Lung (tissue), 12 donors: Measurements from ENCODE around the gene PELI1. TPM values are rescaled to one million over a fixed set of nuclear protein-coding genes. Genes with fewer than 3 reads are reported as not detected.

ENCODE experiments used
- ATAC-seq: fragments of 200-7000 bp; cut with Tn5 transposase; one replicate; pipeline ENCODE4 v1.9.1; 2020; ENCODE audit warnings: moderate number of reproducible peaks; ENCODE audit not compliant: insufficient read depth, low FRiP score
- DNase-seq, 3 donors: peaks; one replicate each; pipeline ENCODE4 v3.0.0-alpha.2; 2013 to 2017
- H3K27ac ChIP-seq, 2 donors: one replicate each; pipeline ENCODE4 v1.5.1; 2013; ENCODE audit warnings: mild to moderate bottlenecking in 2 of 2, moderate library complexity in 2 of 2, control low read depth in 1 of 2, inconsistent platforms in 1 of 2, low read depth in 1 of 2, low read length in 1 of 2
- H3K27me3 ChIP-seq, 3 donors: one replicate each; pipeline ENCODE4 v1.5.1; 2013; ENCODE audit warnings: low read length in 2 of 3; ENCODE audit not compliant: control insufficient read depth in 3 of 3, insufficient read depth in 3 of 3
- H3K36me3 ChIP-seq, 4 donors: one replicate each; pipeline ENCODE4 v1.5.1; 2013; ENCODE audit warnings: low read length in 4 of 4, mild to moderate bottlenecking in 1 of 4, moderate library complexity in 1 of 4; ENCODE audit not compliant: control insufficient read depth in 4 of 4, insufficient read depth in 4 of 4
- H3K4me1 ChIP-seq, 5 donors: one replicate each; pipeline ENCODE4 v1.5.1; 2013; ENCODE audit warnings: low read length in 5 of 5, mild to moderate bottlenecking in 2 of 5, moderate library complexity in 1 of 5; ENCODE audit not compliant: control insufficient read depth in 5 of 5, insufficient read depth in 5 of 5
- H3K4me3 ChIP-seq: one replicate; pipeline ENCODE4 v1.5.1; 2013; ENCODE audit warnings: mild to moderate bottlenecking, control low read depth, moderate library complexity
- H3K9ac ChIP-seq, 2 donors: one replicate each; pipeline ENCODE4 v1.5.1; 2013; ENCODE audit warnings: low read length in 2 of 2, control low read depth in 1 of 2; ENCODE audit not compliant: insufficient read depth in 1 of 2
- H3K9me3 ChIP-seq, 4 donors: one replicate each; pipeline ENCODE4 v1.5.1; 2013; ENCODE audit warnings: low read length in 3 of 4, mild to moderate bottlenecking in 1 of 4, moderate library complexity in 1 of 4; ENCODE audit not compliant: control insufficient read depth in 4 of 4, insufficient read depth in 3 of 4
- WGBS, 2 donors: extraction: QIAGEN DNeasy Blood & Tissue Kit; methylation state at CpG; one replicate each; pipeline ENCODE4 v1.1.7; 2013; 5-methylcytosine and 5-hydroxymethylcytosine counted together
- polyA plus RNA-seq, 2 donors: library from polyadenylated mRNA; stranded (reverse); fragments of 200-250 nt; gene quantifications; one replicate each; pipeline ENCODE4 v1.2.1, GENCODE V29; 2013
- total RNA-seq, 2 donors: library from RNA; depleted of rRNA in 1 of 2; stranded (reverse); fragments of >200 nt in 1 of 2; gene quantifications; one replicate each; pipeline ENCODE4 v1.2.1, GENCODE V29; 2014 to 2021
- TF ChIP-seq, protein P1 (sequence below): IDR thresholded peaks from 2 replicates; pipeline ENCODE4 v1.5.1; 2012; ENCODE audit warnings: mild to moderate bottlenecking; ENCODE audit errors: control extremely low read depth, extremely low read depth
- donor health status: control.
- donor health status: control.
- donor health status: Bipolar disorder and iron deficiency.
- donor health status: healthy.
- donor health status: DM: yes; HTN: yes; CAD: no.

The PELI1 gene
- total and polyA plus RNA-seq, 4 donors = 17.2 to 83.9 (median 48.1) TPM

DNA sequence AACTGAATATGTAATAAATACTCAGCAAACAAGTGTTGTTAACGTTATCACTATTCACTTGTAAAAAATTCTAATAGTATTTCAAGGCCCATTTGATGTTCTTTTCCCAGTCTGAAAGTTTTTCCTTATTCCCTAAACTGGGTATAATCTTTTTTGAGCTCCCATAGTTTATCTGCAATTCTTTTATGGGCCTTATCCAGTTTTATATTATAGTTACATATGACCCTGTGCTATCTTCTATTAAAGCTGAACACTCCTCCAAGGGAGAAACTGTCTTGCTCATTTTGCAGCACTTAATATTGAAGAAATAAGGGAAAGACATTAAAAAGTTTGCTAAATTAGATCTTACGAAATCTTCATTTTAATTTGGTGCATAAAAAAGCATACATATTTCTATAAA is 13.9 kb downstream of the PELI1 start:
- Histone ChIP-seq H3K27me3 (no peaks in the 10 kb centered on the region), H3K27ac (no peak overlapping the region), H3K9ac (no peak overlapping the region), H3K4me3 (no peak overlapping the region), H3K36me3 (no peaks in the 10 kb centered on the region), H3K9me3 (no peaks in the 10 kb centered on the region), H3K4me1 (peaks cover 0 to 9% (median 2%) of the 10 kb centered on the region in 5 donors)
- DNase-seq (no peak), ATAC-seq (no peak)
- WGBS, 2 donors = 84 to 90% methylated on average over 2 of the region's 2 CpGs
- TF ChIP-seq, protein P1, sequence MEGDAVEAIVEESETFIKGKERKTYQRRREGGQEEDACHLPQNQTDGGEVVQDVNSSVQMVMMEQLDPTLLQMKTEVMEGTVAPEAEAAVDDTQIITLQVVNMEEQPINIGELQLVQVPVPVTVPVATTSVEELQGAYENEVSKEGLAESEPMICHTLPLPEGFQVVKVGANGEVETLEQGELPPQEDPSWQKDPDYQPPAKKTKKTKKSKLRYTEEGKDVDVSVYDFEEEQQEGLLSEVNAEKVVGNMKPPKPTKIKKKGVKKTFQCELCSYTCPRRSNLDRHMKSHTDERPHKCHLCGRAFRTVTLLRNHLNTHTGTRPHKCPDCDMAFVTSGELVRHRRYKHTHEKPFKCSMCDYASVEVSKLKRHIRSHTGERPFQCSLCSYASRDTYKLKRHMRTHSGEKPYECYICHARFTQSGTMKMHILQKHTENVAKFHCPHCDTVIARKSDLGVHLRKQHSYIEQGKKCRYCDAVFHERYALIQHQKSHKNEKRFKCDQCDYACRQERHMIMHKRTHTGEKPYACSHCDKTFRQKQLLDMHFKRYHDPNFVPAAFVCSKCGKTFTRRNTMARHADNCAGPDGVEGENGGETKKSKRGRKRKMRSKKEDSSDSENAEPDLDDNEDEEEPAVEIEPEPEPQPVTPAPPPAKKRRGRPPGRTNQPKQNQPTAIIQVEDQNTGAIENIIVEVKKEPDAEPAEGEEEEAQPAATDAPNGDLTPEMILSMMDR = no peak

DNA sequence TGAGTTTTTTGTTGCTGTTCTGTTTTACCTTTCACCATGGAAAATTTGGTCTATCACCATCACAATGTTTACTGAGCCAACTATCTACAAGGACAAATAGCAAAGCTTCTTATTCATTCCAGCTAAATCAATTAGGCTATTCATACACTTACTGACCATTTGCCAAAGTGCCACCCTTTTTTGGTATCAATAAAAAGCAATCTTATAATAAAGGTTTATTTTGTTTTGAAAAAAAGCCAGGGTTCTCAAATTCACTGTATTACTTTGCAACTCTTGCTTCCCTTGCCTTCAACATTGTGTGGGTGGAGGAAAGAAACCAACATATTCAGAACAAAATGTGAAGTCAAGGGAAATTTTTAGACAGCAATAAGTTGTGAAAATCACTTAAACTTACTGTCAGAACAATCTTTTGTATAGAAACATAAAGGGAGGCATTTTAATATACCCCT is 15.3 kb downstream of the PELI1 start:
- Histone ChIP-seq H3K9me3 (no peaks in the 10 kb centered on the region), H3K27ac (no peak overlapping the region), H3K4me1 (peaks cover 0 to 9% (median 2%) of the 10 kb centered on the region in 5 donors), H3K36me3 (no peaks in the 10 kb centered on the region), H3K4me3 (no peak overlapping the region), H3K27me3 (no peaks in the 10 kb centered on the region), H3K9ac (no peak overlapping the region)
- ATAC-seq = no peak
- TF ChIP-seq, protein P1 = no peak
- no peak for DNase-seq

DNA sequence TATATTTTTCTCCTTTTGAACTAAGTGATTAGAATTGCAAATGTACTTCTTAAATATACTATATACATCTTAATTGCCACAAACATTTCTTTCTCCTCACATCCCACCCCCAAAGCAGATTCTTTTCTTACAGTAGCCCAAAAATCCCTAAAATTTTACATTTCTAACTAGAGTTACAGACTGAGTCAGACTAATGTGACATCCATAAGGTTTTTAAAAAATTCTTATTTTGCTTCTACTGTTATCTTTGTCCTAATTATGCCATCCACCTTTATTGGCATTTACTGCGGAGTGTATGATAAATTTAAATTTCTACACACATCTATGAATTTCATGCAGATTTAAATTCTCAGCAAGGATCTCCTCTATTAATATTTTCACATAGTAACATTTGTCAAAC is 15.8 kb downstream of the PELI1 start:
- no peaks in the 10 kb centered on the region for H3K27me3 ChIP-seq
- H3K4me3 ChIP-seq = no peak overlapping the region
- no peak for DNase-seq
- peaks cover 0 to 9% (median 0%) of the 10 kb centered on the region in 5 donors for H3K4me1 ChIP-seq
- no peak overlapping the region for H3K9ac ChIP-seq
- no peaks in the 10 kb centered on the region for H3K9me3 ChIP-seq
- 98 to 100% methylated on average over 1 of the region's 1 CpG for WGBS, 2 donors
- no peak overlapping the region for H3K27ac ChIP-seq
- TF ChIP-seq, protein P1 = no peak
- ATAC-seq = no peak
- no peaks in the 10 kb centered on the region for H3K36me3 ChIP-seq

DNA sequence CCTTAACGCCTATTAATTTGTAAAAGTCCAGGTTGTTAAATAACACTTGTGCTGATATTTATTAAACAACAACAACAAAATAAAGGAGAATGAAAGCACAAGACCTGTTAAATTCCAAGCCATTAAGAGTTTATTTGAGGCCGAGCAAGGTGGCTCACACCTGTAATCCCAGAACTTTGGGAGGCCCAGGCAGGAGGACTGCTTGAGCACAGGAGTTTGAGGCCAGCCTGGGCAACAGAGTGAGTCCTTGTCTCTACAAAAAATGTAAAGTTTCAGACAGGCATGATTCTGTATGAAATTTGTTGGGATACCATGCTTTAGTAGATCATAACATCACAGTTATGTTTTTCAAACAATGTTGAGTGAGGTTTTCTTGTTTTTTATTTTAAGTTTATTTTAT is 17.1 kb downstream of the PELI1 start:
- 99% methylated on average over 2 of the region's 2 CpGs for WGBS, 2 donors
- Histone ChIP-seq H3K4me1 (peaks cover 0 to 9% (median 2%) of the 10 kb centered on the region in 5 donors), H3K4me3 (no peak overlapping the region), H3K36me3 (no peaks in the 10 kb centered on the region), H3K27me3 (no peaks in the 10 kb centered on the region), H3K9me3 (no peaks in the 10 kb centered on the region), H3K9ac (no peak overlapping the region), H3K27ac (no peak overlapping the region)
- no peak for ATAC-seq
- TF ChIP-seq, protein P1 = no peak
- no peak for DNase-seq
